Prostate gland (tissue), 2 donors: Measurements from ENCODE around the gene AMT. TPM values are rescaled to one million over a fixed set of nuclear protein-coding genes. Genes with fewer than 3 reads are reported as not detected.

ENCODE experiments used
- DNase-seq: peaks from one replicate; pipeline ENCODE4 v3.0.0-alpha.2; 2019; ENCODE audit warnings: low spot score
- H3K27ac ChIP-seq, 2 donors: fragments of 200-600 bp; sonication (generic); 2 replicates each; pipeline ENCODE4 v1.5.1; 2017 to 2019
- H3K27me3 ChIP-seq: fragments of 200-600 bp; sonication (generic); replicated peaks from 2 replicates; pipeline ENCODE4 v1.5.1; 2019; ENCODE audit not compliant: insufficient read depth
- H3K36me3 ChIP-seq, 2 donors: fragments of 200-600 bp; sonication (generic); 1 replicate in 1 of 2; 2 replicates in 1 of 2; pipeline versions ENCODE4 v1.5.1 to v1.8.1; 2017 to 2019
- H3K4me1 ChIP-seq: fragments of 200-600 bp; sonication (generic); replicated peaks from 2 replicates; pipeline ENCODE4 v1.5.1; 2019
- H3K4me3 ChIP-seq, 2 donors: fragments of 200-600 bp; sonication (generic); 2 replicates each; pipeline ENCODE4 v1.5.1; 2017 to 2019
- H3K9me3 ChIP-seq: fragments of 200-600 bp; sonication (generic); 2 replicates; pipeline ENCODE4 v1.5.1; 2017
- CTCF ChIP-seq, 4 experiments: fragments of 200-600 bp in 2 of 4; fragments of 450-650 bp in 2 of 4; sonication (generic) in 2 of 4; IDR thresholded peaks; 1 replicate in 3 of 4; 2 replicates in 1 of 4; pipeline ENCODE4 v1.5.1; 2016 to 2019; ENCODE audit warnings: antibody characterized with exemption in 4 of 4, mild to moderate bottlenecking in 2 of 4, moderate library complexity in 2 of 4
- POLR2A ChIP-seq: fragments of 450-650 bp; IDR thresholded peaks from one replicate; pipeline ENCODE4 v1.6.1; 2016; ENCODE audit warnings: antibody characterized with exemption, mild to moderate bottlenecking
- POLR2AphosphoS5 ChIP-seq: sonication (generic); formaldehyde crosslinking; IDR thresholded peaks from one replicate; pipeline ENCODE4 v1.6.1; 2017; ENCODE audit warnings: antibody characterized with exemption
- WGBS: methylation state at CpG from one replicate; pipeline ENCODE4 v1.1.5; 2018; 5-methylcytosine and 5-hydroxymethylcytosine counted together
- intact Hi-C: fragments of 100-400 bp; cut with DNase I; formaldehyde crosslinking; loops from one replicate; pipeline ENCODE4 v1.14.2; 2022
- total RNA-seq, 2 donors: library from RNA; depleted of rRNA; stranded (reverse); fragments of >200 nt; gene quantifications; one replicate each; pipeline ENCODE4 v1.1.0, GENCODE V29; 2016

The AMT gene
- total RNA-seq, 2 donors from 2014 or later = 6.3 to 8.9 TPM

- no peak overlapping the region for H3K4me3 ChIP-seq
- TF ChIP-seq POLR2AphosphoS5 (no peak), POLR2A (no peak), CTCF (IDR thresholded peaks at IDR 0.05) (no peak)
- WGBS = 91% methylated on average over 6 of the region's 6 CpGs
Observed at GRCh38 chr3:49424816-49425215, 2.5 kb upstream of the AMT start.

GRCh38 chr3:49421890-49422378 is 339 bp downstream of the AMT start:
- intact Hi-C loops = no loop called here
- no peak overlapping the region for H3K27ac ChIP-seq

More at GRCh38 chr3:49424816-49425215, 2.5 kb upstream of the AMT start:
- Histone ChIP-seq H3K36me3 (peaks cover 0 to 4% of the 10 kb centered on the region in 2 donors), H3K27ac (no peak overlapping the region), H3K4me1 (no peaks in the 10 kb centered on the region), H3K9me3 (no peaks in the 10 kb centered on the region), H3K27me3 (no peaks in the 10 kb centered on the region)
- no peak for DNase-seq
- intact Hi-C loops = no loop called here

GRCh38 chr3:49417516-49418120 is 4.7 kb downstream of the AMT start:
- intact Hi-C loops = loop anchor here (10.0 kb wide), 1 partner anchor 413 kb away; the partner anchor contains the start of gene WDR6
- H3K4me3 ChIP-seq = no peak overlapping the region
- no peaks in the 10 kb centered on the region for H3K27me3 ChIP-seq
- 82% methylated on average over 13 of the region's 13 CpGs for WGBS
- DNase-seq = no peak
- peaks cover 11% of the 10 kb centered on the region for H3K4me1 ChIP-seq
- H3K9me3 ChIP-seq = no peaks in the 10 kb centered on the region
- no peak overlapping the region for H3K27ac ChIP-seq
- no peaks in the 10 kb centered on the region for H3K36me3 ChIP-seq
- TF ChIP-seq POLR2AphosphoS5 (no peak), POLR2A (no peak), CTCF (IDR thresholded peaks at IDR 0.05) (no peak)

More at GRCh38 chr3:49421890-49422378, 339 bp downstream of the AMT start:
- Histone ChIP-seq H3K27me3 (no peaks in the 10 kb centered on the region), H3K4me1 (no peaks in the 10 kb centered on the region), H3K4me3 (peak overlapping the region; percentile 25 to 31), H3K9me3 (no peaks in the 10 kb centered on the region), H3K36me3 (peaks cover 0 to 4% of the 10 kb centered on the region in 2 donors)
- DNase-seq = no peak
- WGBS = 23% methylated on average over 13 of the region's 14 CpGs
- TF ChIP-seq POLR2A (no peak), CTCF (IDR thresholded peaks at IDR 0.05) (no peak), POLR2AphosphoS5 (no peak)

GRCh38 chr3:49416867-49417266 is 5.4 kb downstream of the AMT start:
- WGBS = 92% methylated on average over 2 of the region's 2 CpGs
- Histone ChIP-seq H3K4me3 (no peak overlapping the region), H3K36me3 (no peaks in the 10 kb centered on the region), H3K27me3 (no peaks in the 10 kb centered on the region), H3K27ac (no peak overlapping the region), H3K4me1 (peaks cover 11% of the 10 kb centered on the region), H3K9me3 (no peaks in the 10 kb centered on the region)
- no peak for DNase-seq
- TF ChIP-seq CTCF (IDR thresholded peaks at IDR 0.05) (no peak), POLR2A (no peak)
- intact Hi-C loops = loop anchor here (10.0 kb wide), 1 partner anchor 412 kb away; the partner anchor contains the start of gene WDR6
